Mucosa of descending colon (tissue), 3 donors: ENCODE data around the gene ATP1A3. TPM values are rescaled to one million over a fixed set of nuclear protein-coding genes. Genes with fewer than 3 reads are reported as not detected.

Source experiments
- ATAC-seq: fragments of 200-7000 bp; cut with Tn5 transposase; one replicate; pipeline ENCODE4 v1.9.1; 2020; ENCODE audit warnings: mild to moderate bottlenecking, moderate library complexity
- DNase-seq, 3 donors: peaks; one replicate each; pipeline ENCODE4 v3.0.0-alpha.2; 2020
- H3K36me3 ChIP-seq: fragments of 200-600 bp; one replicate; pipeline ENCODE4 v1.8.0; 2021; ENCODE audit warnings: low read depth, mild to moderate bottlenecking
- H3K4me1 ChIP-seq: fragments of 200-600 bp; one replicate; pipeline ENCODE4 v1.8.0; 2021; ENCODE audit warnings: low read depth, mild to moderate bottlenecking
- H3K4me3 ChIP-seq: fragments of 200-600 bp; one replicate; pipeline ENCODE4 v1.8.0; 2021; ENCODE audit warnings: mild to moderate bottlenecking
- H3K9me3 ChIP-seq: fragments of 200-600 bp; one replicate; pipeline ENCODE4 v1.8.0; 2021; ENCODE audit warnings: mild to moderate bottlenecking
- intact Hi-C, 2 donors: fragments of 100-400 bp; cut with DNase I in 1 of 2; cut with micrococcal nuclease in 1 of 2; formaldehyde crosslinking; loops; one replicate each; pipeline versions ENCODE4 v1.11.0 to v1.11.1; 2022; cut with DNase I, micrococcal nuclease
- total RNA-seq, 3 donors: library from RNA; stranded (reverse); fragmentation: NEBNext Ultra II Directional in 2 of 3; extraction: Animal tissue kit (Norgen Biotek cat#: 25700) in 2 of 3; gene quantifications; one replicate each; pipeline versions ENCODE4 v1.2.1 to v1.2.4, GENCODE V29; 2021 to 2023
- TF ChIP-seq, protein P1 (sequence below): fragments of 200-600 bp; IDR thresholded peaks from one replicate; pipeline ENCODE4 v1.8.0; 2022; ENCODE audit warnings: antibody characterized with exemption, mild to moderate bottlenecking
- donor health status: DM: no; HTN: no; CAD: no; lungs with moderate emphysema.
- donor health status: DM: no; HTN: no; CAD: no.
- donor health status: DM: no; HTN: yes; CAD: no.

Gene ATP1A3
- total RNA-seq, 3 donors from 2014 or later: 8.3 TPM; not detected in 2

DNA sequence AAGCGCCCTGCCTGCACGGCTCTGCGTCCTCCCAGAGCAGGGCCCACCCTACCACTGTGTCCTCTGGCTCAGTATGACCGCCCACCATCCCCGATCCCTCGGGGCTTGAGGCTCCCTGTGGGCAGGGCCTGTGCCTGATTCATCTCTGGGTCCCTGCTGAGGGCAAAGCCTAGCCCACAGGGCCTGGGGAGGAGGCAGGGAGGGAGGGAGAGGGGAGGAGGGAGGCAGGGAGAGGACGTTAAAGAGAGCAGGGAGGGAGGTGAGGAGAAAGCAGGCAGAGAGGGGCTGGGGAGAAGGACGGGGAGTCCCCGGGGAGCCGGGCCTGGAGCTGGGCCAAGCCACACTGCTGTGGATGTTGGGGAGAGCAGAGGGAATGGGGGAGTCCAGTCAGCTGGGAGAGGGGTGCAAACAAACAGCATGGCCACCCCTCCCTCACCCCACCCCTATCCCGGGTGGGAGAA lies 61.7 kb downstream of the ATP1A3 start:
- DNase-seq (peak in 1 of 3 donors; percentile 44), ATAC-seq (no peak)
- Histone ChIP-seq H3K4me1 (peaks cover 17% of the 10 kb centered on the region), H3K36me3 (no peaks in the 10 kb centered on the region), H3K4me3 (no peak overlapping the region), H3K9me3 (no peaks in the 10 kb centered on the region)
- intact Hi-C loops: no loop called here
- TF ChIP-seq, protein P1, sequence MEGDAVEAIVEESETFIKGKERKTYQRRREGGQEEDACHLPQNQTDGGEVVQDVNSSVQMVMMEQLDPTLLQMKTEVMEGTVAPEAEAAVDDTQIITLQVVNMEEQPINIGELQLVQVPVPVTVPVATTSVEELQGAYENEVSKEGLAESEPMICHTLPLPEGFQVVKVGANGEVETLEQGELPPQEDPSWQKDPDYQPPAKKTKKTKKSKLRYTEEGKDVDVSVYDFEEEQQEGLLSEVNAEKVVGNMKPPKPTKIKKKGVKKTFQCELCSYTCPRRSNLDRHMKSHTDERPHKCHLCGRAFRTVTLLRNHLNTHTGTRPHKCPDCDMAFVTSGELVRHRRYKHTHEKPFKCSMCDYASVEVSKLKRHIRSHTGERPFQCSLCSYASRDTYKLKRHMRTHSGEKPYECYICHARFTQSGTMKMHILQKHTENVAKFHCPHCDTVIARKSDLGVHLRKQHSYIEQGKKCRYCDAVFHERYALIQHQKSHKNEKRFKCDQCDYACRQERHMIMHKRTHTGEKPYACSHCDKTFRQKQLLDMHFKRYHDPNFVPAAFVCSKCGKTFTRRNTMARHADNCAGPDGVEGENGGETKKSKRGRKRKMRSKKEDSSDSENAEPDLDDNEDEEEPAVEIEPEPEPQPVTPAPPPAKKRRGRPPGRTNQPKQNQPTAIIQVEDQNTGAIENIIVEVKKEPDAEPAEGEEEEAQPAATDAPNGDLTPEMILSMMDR: no peak

DNA sequence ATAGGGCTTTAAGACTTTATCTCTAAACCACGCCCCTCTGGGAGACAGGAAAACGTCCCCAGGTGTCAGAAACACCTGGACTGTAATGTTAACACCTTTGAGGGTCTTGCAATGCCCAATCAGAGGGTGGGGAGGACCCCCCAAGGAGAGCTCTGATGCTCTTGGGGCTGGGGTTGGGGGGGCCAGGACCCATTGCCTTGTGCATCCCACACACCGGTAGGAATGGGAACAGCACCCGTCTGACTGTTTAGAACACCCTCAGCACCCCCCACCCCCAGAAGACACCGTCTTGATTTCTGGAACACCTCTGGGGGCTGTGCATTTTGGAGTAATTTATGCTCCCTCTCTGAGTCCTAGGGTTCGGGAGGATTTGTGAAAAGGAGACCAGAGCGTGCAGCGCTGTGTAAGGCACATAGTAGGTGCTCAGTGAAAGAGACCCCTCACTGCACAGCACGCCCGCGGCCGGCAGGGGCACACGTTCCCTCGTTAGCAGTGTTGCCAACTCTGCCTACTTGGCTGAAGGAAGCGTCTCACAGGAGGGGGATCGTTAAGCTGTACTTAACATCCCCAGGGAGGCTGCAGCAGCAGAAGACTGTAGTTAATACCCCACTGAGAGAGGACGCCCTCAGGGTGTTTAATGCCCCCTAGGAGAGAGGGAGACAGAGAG lies 63.0 kb downstream of the ATP1A3 start:
- ATAC-seq: no peak
- TF ChIP-seq, protein P1: no peak
- no peak overlapping the region for H3K4me3 ChIP-seq
- DNase-seq: peak in 1 of 3 donors; percentile 36
- H3K9me3 ChIP-seq: no peaks in the 10 kb centered on the region
- H3K4me1 ChIP-seq: peaks cover 17% of the 10 kb centered on the region
- intact Hi-C loops: no loop called here
- H3K36me3 ChIP-seq: no peaks in the 10 kb centered on the region

DNA sequence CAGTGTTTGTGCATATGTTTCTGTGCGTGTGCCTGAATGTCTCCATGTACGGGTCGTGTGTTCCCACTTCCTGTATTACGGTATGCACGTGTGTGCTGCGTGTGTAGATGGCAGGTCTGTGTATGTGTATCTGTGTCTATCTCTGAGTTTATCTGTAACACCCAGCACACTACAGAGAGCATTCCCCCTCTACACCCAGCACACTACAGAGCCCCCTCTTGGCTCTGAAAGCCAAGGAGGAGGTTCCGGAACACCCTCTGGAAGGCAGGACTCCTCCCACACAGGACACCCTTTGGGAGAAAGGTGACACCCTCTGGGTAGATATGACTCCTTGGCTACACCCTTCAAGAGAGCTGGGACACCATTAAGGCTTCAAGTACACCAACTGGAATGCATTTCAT lies 63.7 kb downstream of the ATP1A3 start:
- intact Hi-C loops: no loop called here
- H3K9me3 ChIP-seq: no peaks in the 10 kb centered on the region
- no peaks in the 10 kb centered on the region for H3K36me3 ChIP-seq
- no peak for DNase-seq
- H3K4me1 ChIP-seq: peaks cover 17% of the 10 kb centered on the region
- TF ChIP-seq, protein P1: no peak
- no peak overlapping the region for H3K4me3 ChIP-seq
- no peak for ATAC-seq

DNA sequence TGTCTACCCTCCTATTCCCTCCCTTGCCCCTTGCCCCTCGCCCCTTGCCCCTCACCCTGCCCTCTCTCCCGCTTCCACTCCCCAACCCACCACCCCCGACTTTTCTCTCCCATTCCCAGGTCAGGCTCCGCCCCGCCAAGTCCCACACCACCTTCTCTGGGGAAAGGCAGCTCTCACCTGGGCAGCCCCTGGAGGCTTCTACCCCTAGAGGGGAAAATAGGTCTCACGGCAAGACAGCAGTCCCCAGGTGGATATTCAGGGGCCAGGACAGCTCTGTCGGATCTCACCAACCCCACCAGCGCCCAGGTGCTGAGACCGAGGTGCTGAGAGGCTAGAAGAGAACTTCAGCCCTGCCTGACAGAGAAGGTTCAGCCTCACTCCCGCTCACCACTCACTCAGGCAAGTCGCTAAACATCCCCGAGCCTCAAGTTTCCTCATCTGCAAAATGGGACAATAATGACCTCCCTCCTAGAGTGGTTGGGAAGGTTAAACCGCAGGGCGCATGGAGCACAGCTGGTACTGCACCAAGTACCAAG lies 64.4 kb downstream of the ATP1A3 start:
- TF ChIP-seq, protein P1: no peak
- intact Hi-C loops: no loop called here

DNA sequence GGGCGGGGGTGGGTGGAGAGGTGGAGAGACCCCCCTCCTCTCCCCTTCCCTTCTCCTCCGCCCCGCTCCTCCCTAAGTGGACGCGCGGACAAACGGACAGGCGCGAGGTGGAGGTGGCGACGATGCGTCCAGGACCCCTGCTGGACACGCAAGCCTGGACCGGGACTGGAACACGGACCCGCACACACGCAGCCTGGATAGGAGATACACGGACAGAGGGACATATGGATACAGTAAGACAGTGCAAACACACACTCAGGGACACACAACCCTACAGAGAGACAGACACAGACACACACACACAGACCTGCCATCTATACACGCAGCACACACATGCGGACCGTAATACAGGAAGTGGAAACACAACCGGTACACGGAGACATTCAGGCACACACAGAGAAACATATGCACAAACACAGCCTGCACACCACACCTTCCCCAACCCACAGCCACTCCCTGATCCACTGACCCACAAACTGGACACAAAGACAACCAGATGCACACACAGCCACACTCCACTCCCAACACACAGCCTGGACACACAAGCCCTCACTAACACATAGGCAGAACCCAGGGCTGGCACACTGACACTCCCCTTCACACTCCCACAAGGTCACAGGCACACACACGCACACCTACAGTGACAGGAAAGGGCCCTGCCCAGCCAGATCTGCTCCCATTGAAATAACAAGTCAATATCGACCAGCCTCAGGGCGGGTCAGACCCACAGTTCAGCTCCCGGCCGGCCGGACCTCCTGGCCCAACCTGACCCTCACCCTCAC lies 65.1 kb downstream of the ATP1A3 start:
- Histone ChIP-seq H3K4me1 (peaks cover 17% of the 10 kb centered on the region), H3K4me3 (no peak overlapping the region), H3K36me3 (no peaks in the 10 kb centered on the region), H3K9me3 (no peaks in the 10 kb centered on the region)
- intact Hi-C loops: no loop called here
- TF ChIP-seq, protein P1: no peak
- peak; percentile 79 for ATAC-seq
- DNase-seq: peak; percentile 53 to 62 (median 60)

More for the DNA sequence above, 64.4 kb downstream of the ATP1A3 start:
- ATAC-seq (no peak), DNase-seq (peak in 1 of 3 donors; percentile 28)
- Histone ChIP-seq H3K9me3 (no peaks in the 10 kb centered on the region), H3K36me3 (no peaks in the 10 kb centered on the region), H3K4me1 (peaks cover 17% of the 10 kb centered on the region), H3K4me3 (no peak overlapping the region)
